WTC11 (cell line): ENCODE data around the gene CMTM7. TPM values are rescaled to one million over a fixed set of nuclear protein-coding genes. Genes with fewer than 3 reads are reported as not detected.

Source experiments
- ATAC-seq: fragments of 200-7000 bp; cut with Tn5 transposase; 2 replicates; pipeline ENCODE4 v1.10.0; 2021; ENCODE audit warnings: mild to moderate bottlenecking, moderate library complexity
- CTCF ChIA-PET: fragments of 300-600 bp; sonication (Branson Sonifier 250); formaldehyde crosslinking; loops from one replicate; lab custom pipeline; 2021; ENCODE audit warnings: antibody characterized with exemption; lab: Charles Lee
- POLR2A ChIA-PET: fragments of 350-600 bp; sonication (Branson Sonifier 250); formaldehyde crosslinking; loops from one replicate; lab custom pipeline; 2021; ENCODE audit warnings: antibody characterized with exemption; lab: Charles Lee
- DNase-seq: peaks from one replicate; pipeline ENCODE4 v3.0.0; 2021; ENCODE audit warnings: low spot score
- H3K27ac Mint-ChIP-seq: 2 replicates; pipeline ENCODE4 v1.8.0; 2021; ENCODE audit warnings: mixed read lengths
- H3K27me3 Mint-ChIP-seq: 2 replicates; pipeline ENCODE4 v1.8.0; 2021; ENCODE audit warnings: low read depth, mild to moderate bottlenecking, moderate library complexity, mixed read lengths
- H3K36me3 Mint-ChIP-seq: 2 replicates; pipeline ENCODE4 v1.8.0; 2021; ENCODE audit warnings: mixed read lengths
- H3K4me1 Mint-ChIP-seq: 2 replicates; pipeline ENCODE4 v1.8.0; 2022; ENCODE audit warnings: mixed read lengths
- H3K4me3 Mint-ChIP-seq: 2 replicates; pipeline ENCODE4 v1.8.0; 2021; ENCODE audit warnings: mild to moderate bottlenecking, moderate library complexity, mixed read lengths
- H3K9me3 Mint-ChIP-seq: 2 replicates; pipeline ENCODE4 v1.8.0; 2021; ENCODE audit warnings: mixed read lengths
- ATF1 ChIP-seq: sonication (generic); formaldehyde crosslinking; IDR thresholded peaks from 2 replicates; pipeline ENCODE4 v1.8.1; 2023; ENCODE audit warnings: mild to moderate bottlenecking, moderate library complexity, missing genetic modification reagents
- HMGA2 ChIP-seq: fragments of 250-450 bp; sonication (Bioruptor Pico); IDR thresholded peaks from 2 replicates; pipeline ENCODE4 v1.4.0; 2021; ENCODE audit warnings: mild to moderate bottlenecking, moderate library complexity
- KAT7 ChIP-seq: sonication (generic); formaldehyde crosslinking; IDR thresholded peaks from 2 replicates; pipeline ENCODE4 v1.8.1; 2023; ENCODE audit warnings: missing genetic modification reagents, mild to moderate bottlenecking, borderline replicate concordance
- NR3C1 ChIP-seq: sonication (generic); formaldehyde crosslinking; conservative IDR thresholded peaks from 2 replicates; pipeline ENCODE4 v1.8.1; 2023; ENCODE audit warnings: low read depth, mild to moderate bottlenecking, missing genetic modification reagents
- OVOL2 ChIP-seq: fragments of 250-450 bp; sonication (Bioruptor Pico); IDR thresholded peaks from 2 replicates; pipeline ENCODE4 v1.9.0; 2021; ENCODE audit warnings: mild to moderate bottlenecking, borderline replicate concordance
- PRRX2 ChIP-seq: fragments of 250-450 bp; sonication (Bioruptor Pico); IDR thresholded peaks from 2 replicates; pipeline ENCODE4 v1.8.0; 2021; ENCODE audit warnings: mild to moderate bottlenecking
- ZNF138 ChIP-seq: sonication (generic); formaldehyde crosslinking; conservative IDR thresholded peaks from 2 replicates; pipeline ENCODE4 v1.8.1; 2022; ENCODE audit warnings: mild to moderate bottlenecking, moderate library complexity, missing genetic modification reagents
- ZNF219 ChIP-seq: sonication (generic); formaldehyde crosslinking; IDR thresholded peaks from 2 replicates; pipeline ENCODE4 v1.8.0; 2023; ENCODE audit warnings: missing genetic modification reagents, mild to moderate bottlenecking, borderline replicate concordance
- ZNF317 ChIP-seq: sonication (generic); formaldehyde crosslinking; IDR thresholded peaks from 2 replicates; pipeline ENCODE4 v1.8.1; 2023; ENCODE audit warnings: low read depth, mild to moderate bottlenecking, moderate library complexity, missing genetic modification reagents, borderline replicate concordance
- total RNA-seq: library from RNA; stranded (reverse); gene quantifications from 3 replicates; pipeline ENCODE4 v1.2.3, GENCODE V29; 2021
- TF ChIP-seq, protein P1 (sequence below): sonication (generic); formaldehyde crosslinking; IDR thresholded peaks from 2 replicates; pipeline ENCODE4 v1.8.1; 2023; ENCODE audit warnings: mild to moderate bottlenecking, missing genetic modification reagents
- TF ChIP-seq, protein P2 (sequence below): sonication (generic); formaldehyde crosslinking; IDR thresholded peaks from 2 replicates; pipeline ENCODE4 v1.8.1; 2023; ENCODE audit warnings: mild to moderate bottlenecking, missing genetic modification reagents, moderate library complexity
- TF ChIP-seq, protein P3 (sequence below): sonication (generic); formaldehyde crosslinking; IDR thresholded peaks from 2 replicates; pipeline ENCODE4 v1.8.0; 2022; ENCODE audit warnings: mild to moderate bottlenecking, missing genetic modification reagents
- TF ChIP-seq, protein P4 (sequence below): sonication (generic); formaldehyde crosslinking; IDR thresholded peaks from 2 replicates; pipeline ENCODE4 v1.8.0; 2022; ENCODE audit warnings: mild to moderate bottlenecking, missing genetic modification reagents
- TF ChIP-seq, protein P5 (sequence below): sonication (generic); formaldehyde crosslinking; IDR thresholded peaks from 2 replicates; pipeline ENCODE4 v1.8.0; 2022; ENCODE audit warnings: mild to moderate bottlenecking, missing genetic modification reagents
- TF ChIP-seq, protein P6 (sequence below): sonication (generic); formaldehyde crosslinking; IDR thresholded peaks from 2 replicates; pipeline ENCODE4 v1.8.1; 2022; ENCODE audit warnings: low read depth, missing genetic modification reagents, borderline replicate concordance
- TF ChIP-seq, protein P7 (sequence below): sonication (generic); formaldehyde crosslinking; IDR thresholded peaks from 2 replicates; pipeline ENCODE4 v1.8.0; 2022; ENCODE audit warnings: missing genetic modification reagents
- TF ChIP-seq, protein P8 (sequence below): sonication (generic); formaldehyde crosslinking; IDR thresholded peaks from 2 replicates; pipeline ENCODE4 v1.8.1; 2022; ENCODE audit warnings: missing genetic modification reagents, borderline replicate concordance

CMTM7 gene
- total RNA-seq, 1 experiment from 2014 or later, result 23.4 TPM

DNA sequence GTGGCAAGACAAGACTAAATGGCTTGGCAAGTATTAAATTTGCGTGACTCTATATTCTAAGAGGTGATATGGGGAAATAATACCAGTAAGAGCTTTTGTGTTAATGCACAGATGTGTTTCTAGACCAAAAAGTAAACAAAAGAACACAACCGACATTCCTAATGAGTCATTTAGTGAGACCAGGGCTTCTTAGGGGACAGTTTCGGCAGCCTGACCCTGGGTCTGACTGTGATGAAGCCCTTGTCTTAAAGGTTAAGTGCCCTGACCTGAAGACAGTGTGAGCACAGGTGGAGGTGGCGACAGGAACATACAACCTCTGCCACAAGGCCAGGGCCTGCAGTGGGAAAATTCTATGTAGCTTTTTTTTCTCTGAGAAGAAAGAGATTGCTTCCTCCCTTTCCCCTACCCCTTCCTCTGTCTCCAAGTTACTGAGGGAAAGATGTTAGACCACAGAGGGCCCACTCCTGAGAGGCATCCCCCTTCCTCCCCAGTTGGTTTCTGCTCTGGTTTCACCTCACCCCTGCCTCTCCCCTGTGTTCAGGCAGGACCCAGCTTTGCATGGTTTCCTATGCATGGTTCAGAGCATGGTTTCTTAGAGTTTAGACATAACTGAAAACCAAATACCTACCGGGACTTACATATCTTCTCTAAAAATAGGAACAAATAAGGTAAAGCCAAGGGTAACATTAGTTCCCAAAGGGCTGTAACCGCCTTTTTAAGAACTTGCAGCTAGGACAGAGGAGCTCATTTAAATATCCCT lies 24.8 kb upstream of the CMTM7 start:
- H3K9me3 Mint-ChIP-seq, result no peaks in the 10 kb centered on the region
- TF ChIP-seq NR3C1 (CRISPR knock-in tag), result no peak
- TF ChIP-seq, protein P1, sequence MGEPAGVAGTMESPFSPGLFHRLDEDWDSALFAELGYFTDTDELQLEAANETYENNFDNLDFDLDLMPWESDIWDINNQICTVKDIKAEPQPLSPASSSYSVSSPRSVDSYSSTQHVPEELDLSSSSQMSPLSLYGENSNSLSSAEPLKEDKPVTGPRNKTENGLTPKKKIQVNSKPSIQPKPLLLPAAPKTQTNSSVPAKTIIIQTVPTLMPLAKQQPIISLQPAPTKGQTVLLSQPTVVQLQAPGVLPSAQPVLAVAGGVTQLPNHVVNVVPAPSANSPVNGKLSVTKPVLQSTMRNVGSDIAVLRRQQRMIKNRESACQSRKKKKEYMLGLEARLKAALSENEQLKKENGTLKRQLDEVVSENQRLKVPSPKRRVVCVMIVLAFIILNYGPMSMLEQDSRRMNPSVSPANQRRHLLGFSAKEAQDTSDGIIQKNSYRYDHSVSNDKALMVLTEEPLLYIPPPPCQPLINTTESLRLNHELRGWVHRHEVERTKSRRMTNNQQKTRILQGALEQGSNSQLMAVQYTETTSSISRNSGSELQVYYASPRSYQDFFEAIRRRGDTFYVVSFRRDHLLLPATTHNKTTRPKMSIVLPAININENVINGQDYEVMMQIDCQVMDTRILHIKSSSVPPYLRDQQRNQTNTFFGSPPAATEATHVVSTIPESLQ (CRISPR knock-in tag), result no peak
- TF ChIP-seq ZNF219 (CRISPR knock-in tag), result no peak
- TF ChIP-seq, protein P2, sequence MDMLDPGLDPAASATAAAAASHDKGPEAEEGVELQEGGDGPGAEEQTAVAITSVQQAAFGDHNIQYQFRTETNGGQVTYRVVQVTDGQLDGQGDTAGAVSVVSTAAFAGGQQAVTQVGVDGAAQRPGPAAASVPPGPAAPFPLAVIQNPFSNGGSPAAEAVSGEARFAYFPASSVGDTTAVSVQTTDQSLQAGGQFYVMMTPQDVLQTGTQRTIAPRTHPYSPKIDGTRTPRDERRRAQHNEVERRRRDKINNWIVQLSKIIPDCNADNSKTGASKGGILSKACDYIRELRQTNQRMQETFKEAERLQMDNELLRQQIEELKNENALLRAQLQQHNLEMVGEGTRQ, result no peak
- TF ChIP-seq, protein P3, sequence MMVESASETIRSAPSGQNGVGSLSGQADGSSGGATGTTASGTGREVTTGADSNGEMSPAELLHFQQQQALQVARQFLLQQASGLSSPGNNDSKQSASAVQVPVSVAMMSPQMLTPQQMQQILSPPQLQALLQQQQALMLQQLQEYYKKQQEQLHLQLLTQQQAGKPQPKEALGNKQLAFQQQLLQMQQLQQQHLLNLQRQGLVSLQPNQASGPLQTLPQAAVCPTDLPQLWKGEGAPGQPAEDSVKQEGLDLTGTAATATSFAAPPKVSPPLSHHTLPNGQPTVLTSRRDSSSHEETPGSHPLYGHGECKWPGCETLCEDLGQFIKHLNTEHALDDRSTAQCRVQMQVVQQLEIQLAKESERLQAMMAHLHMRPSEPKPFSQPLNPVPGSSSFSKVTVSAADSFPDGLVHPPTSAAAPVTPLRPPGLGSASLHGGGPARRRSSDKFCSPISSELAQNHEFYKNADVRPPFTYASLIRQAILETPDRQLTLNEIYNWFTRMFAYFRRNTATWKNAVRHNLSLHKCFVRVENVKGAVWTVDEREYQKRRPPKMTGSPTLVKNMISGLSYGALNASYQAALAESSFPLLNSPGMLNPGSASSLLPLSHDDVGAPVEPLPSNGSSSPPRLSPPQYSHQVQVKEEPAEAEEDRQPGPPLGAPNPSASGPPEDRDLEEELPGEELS (CRISPR knock-in tag), result no peak
- TF ChIP-seq OVOL2, result no peak
- TF ChIP-seq ZNF317 (CRISPR knock-in tag), result no peak
- TF ChIP-seq, protein P4, sequence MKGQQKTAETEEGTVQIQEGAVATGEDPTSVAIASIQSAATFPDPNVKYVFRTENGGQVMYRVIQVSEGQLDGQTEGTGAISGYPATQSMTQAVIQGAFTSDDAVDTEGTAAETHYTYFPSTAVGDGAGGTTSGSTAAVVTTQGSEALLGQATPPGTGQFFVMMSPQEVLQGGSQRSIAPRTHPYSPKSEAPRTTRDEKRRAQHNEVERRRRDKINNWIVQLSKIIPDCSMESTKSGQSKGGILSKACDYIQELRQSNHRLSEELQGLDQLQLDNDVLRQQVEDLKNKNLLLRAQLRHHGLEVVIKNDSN (CRISPR knock-in tag), result no peak
- TF ChIP-seq ZNF138 (CRISPR knock-in tag), result no peak
- TF ChIP-seq, protein P5, sequence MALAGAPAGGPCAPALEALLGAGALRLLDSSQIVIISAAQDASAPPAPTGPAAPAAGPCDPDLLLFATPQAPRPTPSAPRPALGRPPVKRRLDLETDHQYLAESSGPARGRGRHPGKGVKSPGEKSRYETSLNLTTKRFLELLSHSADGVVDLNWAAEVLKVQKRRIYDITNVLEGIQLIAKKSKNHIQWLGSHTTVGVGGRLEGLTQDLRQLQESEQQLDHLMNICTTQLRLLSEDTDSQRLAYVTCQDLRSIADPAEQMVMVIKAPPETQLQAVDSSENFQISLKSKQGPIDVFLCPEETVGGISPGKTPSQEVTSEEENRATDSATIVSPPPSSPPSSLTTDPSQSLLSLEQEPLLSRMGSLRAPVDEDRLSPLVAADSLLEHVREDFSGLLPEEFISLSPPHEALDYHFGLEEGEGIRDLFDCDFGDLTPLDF, result no peak
- no peak for TF ChIP-seq HMGA2 (CRISPR knock-in tag)
- no peak for TF ChIP-seq ATF1 (CRISPR knock-in tag)
- TF ChIP-seq KAT7 (CRISPR knock-in tag), result no peak
- TF ChIP-seq, protein P6, sequence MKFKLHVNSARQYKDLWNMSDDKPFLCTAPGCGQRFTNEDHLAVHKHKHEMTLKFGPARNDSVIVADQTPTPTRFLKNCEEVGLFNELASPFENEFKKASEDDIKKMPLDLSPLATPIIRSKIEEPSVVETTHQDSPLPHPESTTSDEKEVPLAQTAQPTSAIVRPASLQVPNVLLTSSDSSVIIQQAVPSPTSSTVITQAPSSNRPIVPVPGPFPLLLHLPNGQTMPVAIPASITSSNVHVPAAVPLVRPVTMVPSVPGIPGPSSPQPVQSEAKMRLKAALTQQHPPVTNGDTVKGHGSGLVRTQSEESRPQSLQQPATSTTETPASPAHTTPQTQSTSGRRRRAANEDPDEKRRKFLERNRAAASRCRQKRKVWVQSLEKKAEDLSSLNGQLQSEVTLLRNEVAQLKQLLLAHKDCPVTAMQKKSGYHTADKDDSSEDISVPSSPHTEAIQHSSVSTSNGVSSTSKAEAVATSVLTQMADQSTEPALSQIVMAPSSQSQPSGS (CRISPR knock-in tag), result no peak
- TF ChIP-seq, protein P7, sequence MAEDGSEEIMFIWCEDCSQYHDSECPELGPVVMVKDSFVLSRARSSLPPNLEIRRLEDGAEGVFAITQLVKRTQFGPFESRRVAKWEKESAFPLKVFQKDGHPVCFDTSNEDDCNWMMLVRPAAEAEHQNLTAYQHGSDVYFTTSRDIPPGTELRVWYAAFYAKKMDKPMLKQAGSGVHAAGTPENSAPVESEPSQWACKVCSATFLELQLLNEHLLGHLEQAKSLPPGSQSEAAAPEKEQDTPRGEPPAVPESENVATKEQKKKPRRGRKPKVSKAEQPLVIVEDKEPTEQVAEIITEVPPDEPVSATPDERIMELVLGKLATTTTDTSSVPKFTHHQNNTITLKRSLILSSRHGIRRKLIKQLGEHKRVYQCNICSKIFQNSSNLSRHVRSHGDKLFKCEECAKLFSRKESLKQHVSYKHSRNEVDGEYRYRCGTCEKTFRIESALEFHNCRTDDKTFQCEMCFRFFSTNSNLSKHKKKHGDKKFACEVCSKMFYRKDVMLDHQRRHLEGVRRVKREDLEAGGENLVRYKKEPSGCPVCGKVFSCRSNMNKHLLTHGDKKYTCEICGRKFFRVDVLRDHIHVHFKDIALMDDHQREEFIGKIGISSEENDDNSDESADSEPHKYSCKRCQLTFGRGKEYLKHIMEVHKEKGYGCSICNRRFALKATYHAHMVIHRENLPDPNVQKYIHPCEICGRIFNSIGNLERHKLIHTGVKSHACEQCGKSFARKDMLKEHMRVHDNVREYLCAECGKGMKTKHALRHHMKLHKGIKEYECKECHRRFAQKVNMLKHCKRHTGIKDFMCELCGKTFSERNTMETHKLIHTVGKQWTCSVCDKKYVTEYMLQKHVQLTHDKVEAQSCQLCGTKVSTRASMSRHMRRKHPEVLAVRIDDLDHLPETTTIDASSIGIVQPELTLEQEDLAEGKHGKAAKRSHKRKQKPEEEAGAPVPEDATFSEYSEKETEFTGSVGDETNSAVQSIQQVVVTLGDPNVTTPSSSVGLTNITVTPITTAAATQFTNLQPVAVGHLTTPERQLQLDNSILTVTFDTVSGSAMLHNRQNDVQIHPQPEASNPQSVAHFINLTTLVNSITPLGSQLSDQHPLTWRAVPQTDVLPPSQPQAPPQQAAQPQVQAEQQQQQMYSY (CRISPR knock-in tag), result no peak
- TF ChIP-seq PRRX2 (CRISPR knock-in tag), result no peak
- TF ChIP-seq, protein P8, sequence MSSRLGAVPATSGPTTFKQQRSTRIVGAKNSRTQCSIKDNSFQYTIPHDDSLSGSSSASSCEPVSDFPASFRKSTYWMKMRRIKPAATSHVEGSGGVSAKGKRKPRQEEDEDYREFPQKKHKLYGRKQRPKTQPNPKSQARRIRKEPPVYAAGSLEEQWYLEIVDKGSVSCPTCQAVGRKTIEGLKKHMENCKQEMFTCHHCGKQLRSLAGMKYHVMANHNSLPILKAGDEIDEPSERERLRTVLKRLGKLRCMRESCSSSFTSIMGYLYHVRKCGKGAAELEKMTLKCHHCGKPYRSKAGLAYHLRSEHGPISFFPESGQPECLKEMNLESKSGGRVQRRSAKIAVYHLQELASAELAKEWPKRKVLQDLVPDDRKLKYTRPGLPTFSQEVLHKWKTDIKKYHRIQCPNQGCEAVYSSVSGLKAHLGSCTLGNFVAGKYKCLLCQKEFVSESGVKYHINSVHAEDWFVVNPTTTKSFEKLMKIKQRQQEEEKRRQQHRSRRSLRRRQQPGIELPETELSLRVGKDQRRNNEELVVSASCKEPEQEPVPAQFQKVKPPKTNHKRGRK, result no peak
- CTCF ChIA-PET, result interaction anchor here (1.2 to 3.7 kb wide), 4 partner anchors 8 to 189 kb away, joined by 3 to 23 read pairs (median 6); no protein-coding TSS in a partner anchor
- ATAC-seq (peak; percentile 38), DNase-seq (no peak)
- POLR2A ChIA-PET, result interaction anchor here (0.9 kb wide), 1 partner anchor 16 kb away, joined by 4 read pairs; no protein-coding TSS in a partner anchor
- no peaks in the 10 kb centered on the region for H3K36me3 Mint-ChIP-seq
- H3K27me3 Mint-ChIP-seq, result no peaks in the 10 kb centered on the region; the same call in 1 of the 2 replicates
- H3K27ac Mint-ChIP-seq, result peak overlapping the region; percentile 63
- H3K4me1 Mint-ChIP-seq, result peaks cover 16% of the 10 kb centered on the region
- no peak overlapping the region for H3K4me3 Mint-ChIP-seq
